A549 (cell line): ENCODE measurements around the gene BPIFB1. TPM values are rescaled to one million over a fixed set of nuclear protein-coding genes. Genes with fewer than 3 reads are reported as not detected.

ENCODE experiments used
- ATAC-seq, 2 experiments: fragments of 200-7000 bp in 1 of 2; fragments of >200 bp in 1 of 2; cut with Nextera tagmentation in 1 of 2; cut with Tn5 transposase in 1 of 2; 3 replicates each; pipeline versions ENCODE4 v1.8.0 to v1.9.1; 2018 to 2020; ENCODE audit warnings: mild to moderate bottlenecking in 1 of 2, moderate library complexity in 1 of 2
- CTCF ChIA-PET: fragments of 300-600 bp; sonication (Branson Sonifier 250); formaldehyde crosslinking; extraction: SDS; loops from one replicate; lab custom pipeline; 2021; ENCODE audit warnings: antibody characterized with exemption, inconsistent platforms; lab: Yijun Ruan, JAX
- POLR2A ChIA-PET: fragments of 350-600 bp; formaldehyde crosslinking; extraction: SDS; loops from one replicate; lab custom pipeline; 2021; ENCODE audit warnings: antibody characterized with exemption, inconsistent platforms; lab: Yijun Ruan, JAX
- DNase-seq, 2 experiments: peaks; one replicate each; pipeline versions ENCODE4 v3.0.0 to v3.0.0-alpha.2; 2011 to 2016; ENCODE audit warnings: low read depth in 1 of 2, low spot score in 1 of 2
- FAIRE-seq: peaks from 2 replicates; lab custom pipeline; 2011; peaks lifted over from hg19 to GRCh38; lab: Jason Lieb, UNC
- H3K27ac ChIP-seq, 2 experiments: fragments of >200 bp; sonication (Bioruptor Twin); formaldehyde crosslinking; 3 replicates each; pipeline ENCODE4 v1.5.1; 2016 to 2017
- H3K4me1 ChIP-seq: fragments of >200 bp; sonication (Bioruptor Twin); formaldehyde crosslinking; 3 replicates; pipeline ENCODE4 v1.6.1; 2016
- H3K4me2 ChIP-seq: fragments of >200 bp; sonication (Bioruptor Twin); formaldehyde crosslinking; 3 replicates; pipeline ENCODE4 v1.6.1; 2016
- H3K4me3 ChIP-seq: fragments of >200 bp; sonication (Bioruptor Twin); formaldehyde crosslinking; 3 replicates; pipeline ENCODE4 v1.5.1; 2016
- H3K9me3 ChIP-seq: fragments of >200 bp; sonication (Bioruptor Twin); formaldehyde crosslinking; 3 replicates; pipeline ENCODE4 v1.6.1; 2016
- BHLHE40 ChIP-seq: IDR thresholded peaks from 2 replicates; pipeline ENCODE4 v1.6.1; 2012; ENCODE audit warnings: low read depth, low read length, inconsistent platforms
- CBX2 ChIP-seq: fragments of 200-600 bp; sonication (generic); IDR thresholded peaks from 2 replicates; pipeline ENCODE4 v1.6.1; 2016; ENCODE audit warnings: low read depth, mild to moderate bottlenecking, borderline replicate concordance
- CBX8 ChIP-seq: fragments of 200-600 bp; sonication (generic); IDR thresholded peaks from 2 replicates; pipeline ENCODE4 v1.6.1; 2016
- EHF ChIP-seq: fragments of 250-450 bp; sonication (Bioruptor Pico); IDR thresholded peaks from 2 replicates; pipeline ENCODE4 v1.5.0; 2020; ENCODE audit warnings: mild to moderate bottlenecking
- ESRRA ChIP-seq: fragments of 150-350 bp; IDR thresholded peaks from 2 replicates; pipeline ENCODE4 v1.6.1; 2014; ENCODE audit warnings: mild to moderate bottlenecking, low read length, borderline replicate concordance
- FOSB ChIP-seq: fragments of 250-450 bp; sonication (Bioruptor Pico); IDR thresholded peaks from 2 replicates; pipeline ENCODE4 v1.5.0; 2020; ENCODE audit warnings: mild to moderate bottlenecking, moderate library complexity
- FOSL2 ChIP-seq, 2 experiments: fragments of 450-650 bp in 1 of 2; fragments of >200 bp in 1 of 2; sonication (Bioruptor Twin) in 1 of 2; formaldehyde crosslinking; IDR thresholded peaks; 2 replicates each; pipeline versions ENCODE4 v1.5.0 to v1.6.1; 2016 to 2020; ENCODE audit warnings: mild to moderate bottlenecking in 1 of 2, moderate library complexity in 1 of 2
- FOXS1 ChIP-seq: fragments of 250-450 bp; sonication (Bioruptor Pico); IDR thresholded peaks from 2 replicates; pipeline ENCODE4 v1.5.0; 2020; ENCODE audit warnings: mild to moderate bottlenecking, moderate library complexity
- KDM1A ChIP-seq: fragments of 200-600 bp; sonication (generic); IDR thresholded peaks from 2 replicates; pipeline ENCODE4 v1.6.1; 2016; ENCODE audit warnings: low read depth, mild to moderate bottlenecking
- MAZ ChIP-seq: fragments of 150-350 bp; IDR thresholded peaks from 2 replicates; pipeline ENCODE4 v1.6.1; 2014; ENCODE audit warnings: antibody characterized with exemption, low read depth, low read length, borderline replicate concordance
- PHF8 ChIP-seq: fragments of 200-600 bp; sonication (generic); IDR thresholded peaks from 2 replicates; pipeline ENCODE4 v1.6.1; 2016; ENCODE audit warnings: low read depth, mild to moderate bottlenecking, antibody characterized with exemption, moderate library complexity, borderline replicate concordance
- POLR2AphosphoS2 ChIP-seq: conservative IDR thresholded peaks from 2 replicates; pipeline ENCODE4 v1.6.1; 2012; ENCODE audit warnings: low read length, improper control_type of control experiment, inconsistent platforms
- RCOR1 ChIP-seq: fragments of 150-350 bp; IDR thresholded peaks from 2 replicates; pipeline ENCODE4 v1.6.1; 2014; ENCODE audit warnings: antibody characterized with exemption, low read length, low read depth
- RFX5 ChIP-seq: fragments of 450-650 bp; IDR thresholded peaks from 2 replicates; pipeline ENCODE4 v1.7.1; 2014; ENCODE audit warnings: antibody characterized with exemption, mild to moderate bottlenecking, moderate library complexity
- TFCP2L1 ChIP-seq: fragments of 250-450 bp; sonication (Bioruptor Pico); IDR thresholded peaks from 2 replicates; pipeline ENCODE4 v1.5.0; 2021; ENCODE audit warnings: mild to moderate bottlenecking
- ZFP36 ChIP-seq: fragments of 450-650 bp; IDR thresholded peaks from 2 replicates; pipeline ENCODE4 v1.6.1; 2014; ENCODE audit warnings: borderline replicate concordance; ENCODE audit not compliant: partially characterized antibody
- WGBS: methylation state at CpG from one replicate; pipeline ENCODE4 v1.1.6; 2017; ENCODE audit errors: missing lambda C conversion rate; 5-methylcytosine and 5-hydroxymethylcytosine counted together
- polyA plus RNA-seq, 4 experiments: library from polyadenylated mRNA; depleted of rRNA in 3 of 4; stranded (reverse); fragments of >200 nt; fragmentation: RNase III in 1 of 4; extraction: RNeasy Plus Mini Kit Qiagen cat#74134 plus additional on column Dnase treatment in 1 of 4; gene quantifications; 2 replicates in 3 of 4; 3 replicates in 1 of 4; pipeline ENCODE4 v1.2.3, GENCODE V29; 2011 to 2017
- TF ChIP-seq, protein P1 (sequence below): fragments of 450-650 bp; IDR thresholded peaks from 2 replicates; pipeline ENCODE4 v1.6.1; 2014; ENCODE audit warnings: antibody characterized with exemption
- TF ChIP-seq, protein P2 (sequence below): IDR thresholded peaks from 2 replicates; pipeline ENCODE4 v1.6.1; 2012
- TF ChIP-seq, protein P3 (sequence below): IDR thresholded peaks from 2 replicates; pipeline ENCODE4 v1.6.1; 2012; ENCODE audit warnings: low read depth, borderline replicate concordance

The BPIFB1 gene
- polyA plus RNA-seq, 2 of the 4 experiments (the other 2 are of a cell fraction): 0.18 TPM; not detected in 1

GRCh38 chr20:33353013-33353402 is 70.0 kb downstream of the BPIFB1 start:
- Histone ChIP-seq H3K4me1 (no peaks in the 10 kb centered on the region), H3K4me3 (no peak overlapping the region), H3K27ac (no peak overlapping the region), H3K4me2 (no peak overlapping the region), H3K9me3 (no peaks in the 10 kb centered on the region)
- WGBS: 92% methylated on average over 4 of the region's 4 CpGs
- no peak for FAIRE-seq
- TF ChIP-seq ESRRA (no peak), FOSL2 (IDR thresholded peaks at IDR 0.05) (no peak), FOSL2 (CRISPR knock-in tag; IDR thresholded peaks at IDR 0.05) (no peak), CBX2 (no peak), POLR2AphosphoS2 (no peak), RFX5 (no peak), PHF8 (no peak), CBX8 (no peak), ZFP36 (no peak), KDM1A (no peak), EHF (CRISPR knock-in tag) (no peak), RCOR1 (no peak), MAZ (no peak), FOXS1 (CRISPR knock-in tag) (no peak), BHLHE40 (no peak), TFCP2L1 (CRISPR knock-in tag) (no peak), FOSB (CRISPR knock-in tag) (no peak)
- TF ChIP-seq, protein P1, sequence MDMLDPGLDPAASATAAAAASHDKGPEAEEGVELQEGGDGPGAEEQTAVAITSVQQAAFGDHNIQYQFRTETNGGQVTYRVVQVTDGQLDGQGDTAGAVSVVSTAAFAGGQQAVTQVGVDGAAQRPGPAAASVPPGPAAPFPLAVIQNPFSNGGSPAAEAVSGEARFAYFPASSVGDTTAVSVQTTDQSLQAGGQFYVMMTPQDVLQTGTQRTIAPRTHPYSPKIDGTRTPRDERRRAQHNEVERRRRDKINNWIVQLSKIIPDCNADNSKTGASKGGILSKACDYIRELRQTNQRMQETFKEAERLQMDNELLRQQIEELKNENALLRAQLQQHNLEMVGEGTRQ: no peak
- TF ChIP-seq, protein P2, sequence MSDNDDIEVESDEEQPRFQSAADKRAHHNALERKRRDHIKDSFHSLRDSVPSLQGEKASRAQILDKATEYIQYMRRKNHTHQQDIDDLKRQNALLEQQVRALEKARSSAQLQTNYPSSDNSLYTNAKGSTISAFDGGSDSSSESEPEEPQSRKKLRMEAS: no peak
- TF ChIP-seq, protein P3, sequence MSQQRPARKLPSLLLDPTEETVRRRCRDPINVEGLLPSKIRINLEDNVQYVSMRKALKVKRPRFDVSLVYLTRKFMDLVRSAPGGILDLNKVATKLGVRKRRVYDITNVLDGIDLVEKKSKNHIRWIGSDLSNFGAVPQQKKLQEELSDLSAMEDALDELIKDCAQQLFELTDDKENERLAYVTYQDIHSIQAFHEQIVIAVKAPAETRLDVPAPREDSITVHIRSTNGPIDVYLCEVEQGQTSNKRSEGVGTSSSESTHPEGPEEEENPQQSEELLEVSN: no peak
- ChIA-PET POLR2A (no interaction called here), CTCF (no interaction called here)
- DNase-seq: no peak
- ATAC-seq: no peak

Other genes with a start within 250 kb of the BPIFB1 start
- not detected in 2 replicates for gene BPIFB3, start 229.3 kb upstream of the BPIFB1 start, polyA plus RNA-seq (2011; rRNA removed)
- gene BPIFB3, start 229.3 kb upstream of the BPIFB1 start, polyA plus RNA-seq (2017; fragmentation: RNase III; extraction: RNeasy Plus Mini Kit Qiagen cat#74134 plus additional on column Dnase treatment): not detected in 3 replicates
- gene BPIFB4, start 203.6 kb upstream of the BPIFB1 start, polyA plus RNA-seq (2011; rRNA removed): not detected in 2 replicates
- not detected in 3 replicates for gene BPIFB4, start 203.6 kb upstream of the BPIFB1 start, polyA plus RNA-seq (2017; fragmentation: RNase III; extraction: RNeasy Plus Mini Kit Qiagen cat#74134 plus additional on column Dnase treatment)
- gene BPIFA2, start 115.1 kb upstream of the BPIFB1 start, polyA plus RNA-seq (2011; rRNA removed): 0.16 TPM in 1 of 2 replicates, not detected in the other
- gene BPIFA2, start 115.1 kb upstream of the BPIFB1 start, polyA plus RNA-seq (2017; fragmentation: RNase III; extraction: RNeasy Plus Mini Kit Qiagen cat#74134 plus additional on column Dnase treatment): not detected in 3 replicates
- gene BPIFA3, start 65.9 kb upstream of the BPIFB1 start, polyA plus RNA-seq (2011; rRNA removed): not detected in 2 replicates
- not detected in 3 replicates for gene BPIFA3, start 65.9 kb upstream of the BPIFB1 start, polyA plus RNA-seq (2017; fragmentation: RNase III; extraction: RNeasy Plus Mini Kit Qiagen cat#74134 plus additional on column Dnase treatment)
- not detected in 2 replicates for gene BPIFA1, start 47.2 kb upstream of the BPIFB1 start, polyA plus RNA-seq (2011; rRNA removed)
- gene BPIFA1, start 47.2 kb upstream of the BPIFB1 start, polyA plus RNA-seq (2017; fragmentation: RNase III; extraction: RNeasy Plus Mini Kit Qiagen cat#74134 plus additional on column Dnase treatment): not detected in 3 replicates
- 39.7 and 42.5 TPM in 2 replicates for gene CDK5RAP1, start 118.3 kb downstream of the BPIFB1 start, polyA plus RNA-seq (2011; rRNA removed)
- 39.6 to 40.4 TPM (median 40.3 TPM) in 3 replicates for gene CDK5RAP1, start 118.3 kb downstream of the BPIFB1 start, polyA plus RNA-seq (2017; fragmentation: RNase III; extraction: RNeasy Plus Mini Kit Qiagen cat#74134 plus additional on column Dnase treatment)
- 5.6 and 6.5 TPM in 2 replicates for gene SNTA1, start 160.5 kb downstream of the BPIFB1 start, polyA plus RNA-seq (2011; rRNA removed)
- 5.5 to 6.6 TPM (median 6.4 TPM) in 3 replicates for gene SNTA1, start 160.5 kb downstream of the BPIFB1 start, polyA plus RNA-seq (2017; fragmentation: RNase III; extraction: RNeasy Plus Mini Kit Qiagen cat#74134 plus additional on column Dnase treatment)
- 9.4 and 10.8 TPM in 2 replicates for gene CBFA2T2, start 206.9 kb downstream of the BPIFB1 start, polyA plus RNA-seq (2011; rRNA removed)
- 5.2 to 6.8 TPM (median 6.7 TPM) in 3 replicates for gene CBFA2T2, start 206.9 kb downstream of the BPIFB1 start, polyA plus RNA-seq (2017; fragmentation: RNase III; extraction: RNeasy Plus Mini Kit Qiagen cat#74134 plus additional on column Dnase treatment)